SH-SY5Y (cell line): ENCODE results near the gene NFIA.

ENCODE experiments used
- GATA2 ChIP-seq: IDR thresholded peaks from 2 replicates; pipeline ENCODE4 v1.6.1; 2011; ENCODE audit warnings: mild to moderate bottlenecking, low read depth, low read length
- GATA3 ChIP-seq: IDR thresholded peaks from 2 replicates; pipeline ENCODE4 v1.6.1; 2011; ENCODE audit warnings: low read depth, mild to moderate bottlenecking, low read length, moderate library complexity

Gene NFIA

GRCh38 chr1:61261595-61261994 lies 179.2 kb downstream of the NFIA start:
- TF ChIP-seq GATA3, result no peak
- no peak for TF ChIP-seq GATA2

- TF ChIP-seq GATA3 (no peak), GATA2 (no peak)
Observed at GRCh38 chr1:61263905-61264824, 181.8 kb downstream of the NFIA start.

GRCh38 chr1:61264825-61265242 lies 182.5 kb downstream of the NFIA start:
- TF ChIP-seq GATA2 (no peak), GATA3 (no peak)

GRCh38 chr1:61265665-61266064 lies 183.3 kb downstream of the NFIA start:
- TF ChIP-seq GATA3 (no peak), GATA2 (no peak)

GRCh38 chr1:61266738-61267137 lies 184.4 kb downstream of the NFIA start:
- TF ChIP-seq GATA3 (no peak), GATA2 (no peak)

- TF ChIP-seq GATA2 (no peak), GATA3 (no peak)
Observed at GRCh38 chr1:61268546-61269240, 186.3 kb downstream of the NFIA start.

GRCh38 chr1:61269602-61270001 lies 187.2 kb downstream of the NFIA start:
- TF ChIP-seq GATA2, result no peak
- no peak for TF ChIP-seq GATA3

- no peak for TF ChIP-seq GATA2
- no peak for TF ChIP-seq GATA3
Observed at GRCh38 chr1:61270107-61270506, 187.7 kb downstream of the NFIA start.

GRCh38 chr1:61270761-61271411 lies 188.5 kb downstream of the NFIA start:
- TF ChIP-seq GATA2 (no peak), GATA3 (no peak)

- TF ChIP-seq GATA2, result no peak
- no peak for TF ChIP-seq GATA3
Observed at GRCh38 chr1:61271412-61271789, 189.0 kb downstream of the NFIA start.

- TF ChIP-seq GATA3, result no peak
- no peak for TF ChIP-seq GATA2
Observed at GRCh38 chr1:61273167-61273705, 190.9 kb downstream of the NFIA start.

GRCh38 chr1:61273861-61274260 lies 191.5 kb downstream of the NFIA start:
- no peak for TF ChIP-seq GATA3

GRCh38 chr1:61274939-61275338 lies 192.6 kb downstream of the NFIA start:
- TF ChIP-seq GATA2 (no peak), GATA3 (no peak)

- TF ChIP-seq GATA2 (no peak), GATA3 (no peak)
Observed at GRCh38 chr1:61276246-61276645, 193.9 kb downstream of the NFIA start.

GRCh38 chr1:61277121-61277690 lies 194.8 kb downstream of the NFIA start:
- TF ChIP-seq GATA3 (no peak), GATA2 (no peak)
